ENCODE data around the gene TNFRSF13B. TPM values are rescaled to one million over a fixed set of nuclear protein-coding genes. Genes with fewer than 3 reads are reported as not detected.

The TNFRSF13B gene
- polyA plus RNA-seq, 1 of the 3 experiments (the other 2 are of a cell fraction), result not detected

- DNase-seq, result no peak
- H3K27ac ChIP-seq (ENCODE audit: low read depth in 2 of 2, low read length in 1 of 2), result no peak overlapping the region
- no peaks in the 10 kb centered on the region for H3F3A ChIP-seq (replicated peaks; ENCODE audit: insufficient read depth)
- 32% methylated on average over 2 of the region's 12 CpGs for WGBS (ENCODE audit: low lambda C conversion rate)
- no peak overlapping the region for H3K9ac ChIP-seq
- H3K4me3 ChIP-seq (ENCODE audit: low read depth in 2 of 2, low read length in 1 of 2), result no peak overlapping the region
- H3K4me1 ChIP-seq (ENCODE audit: control insufficient read depth in 1 of 2, insufficient read depth in 2 of 2, low read depth in 1 of 2, low read length in 1 of 2), result no peaks in the 10 kb centered on the region
- H3K9me2 ChIP-seq, result no peaks in the 10 kb centered on the region
- no peak overlapping the region for H2AFZ ChIP-seq (ENCODE audit: low read depth)
- H3K79me2 ChIP-seq (ENCODE audit: insufficient read depth), result no peaks in the 10 kb centered on the region
- H4K20me1 ChIP-seq (ENCODE audit: insufficient read depth), result no peaks in the 10 kb centered on the region
- no peaks in the 10 kb centered on the region for H3K36me3 ChIP-seq (replicated peaks in 1 of 2; ENCODE audit: control insufficient read depth in 1 of 2, insufficient read depth in 2 of 2, low read length in 1 of 2)
- no peak overlapping the region for H3K4me2 ChIP-seq
- ChIA-PET CTCF (no interaction called here), POLR2A (no interaction called here)
- H3K9me3 ChIP-seq, result no peaks in the 10 kb centered on the region
- H3K27me3 ChIP-seq (ENCODE audit: insufficient read depth), result no peaks in the 10 kb centered on the region; the same call in 1 of the 2 replicates
- TF ChIP-seq TCF12 (IDR thresholded peaks at IDR 0.05) (no peak), CHD2 (IDR thresholded peaks at IDR 0.05; ENCODE audit: low read length, partially characterized antibody) (no peak), MXI1 (IDR thresholded peaks at IDR 0.05; ENCODE audit: low read depth, low read length) (no peak), MAX (IDR thresholded peaks at IDR 0.05; ENCODE audit: low read depth) (no peak), CTCF (IDR thresholded peaks at IDR 0.05) (no peak), IRF3 (IDR thresholded peaks at IDR 0.05; ENCODE audit: low read depth, low read length) (no peak), ZBTB33 (IDR thresholded peaks at IDR 0.05; ENCODE audit: borderline replicate concordance, low read depth) (no peak), SMC3 (IDR thresholded peaks at IDR 0.05; ENCODE audit: low read depth, low read length) (no peak), REST (IDR thresholded peaks at IDR 0.05; ENCODE audit: low read depth, low read length) (no peak), RAD21 (IDR thresholded peaks at IDR 0.05; ENCODE audit: low read length) (no peak), POLR2AphosphoS5 (IDR thresholded peaks at IDR 0.05; ENCODE audit: low read depth, low read length) (no peak), SIN3A (IDR thresholded peaks at IDR 0.05; ENCODE audit: borderline replicate concordance, low read depth, low read length) (no peak), GABPA (IDR thresholded peaks at IDR 0.05; ENCODE audit: low read depth) (no peak), RFX5 (IDR thresholded peaks at IDR 0.05; ENCODE audit: low read length) (no peak)
Measured at GRCh38 chr17:16934836-16935235, 37.1 kb downstream of the TNFRSF13B start.
